KMS-11 (cell line): ENCODE data around the gene TTC39C.

ENCODE experiments used
- H2AFZ ChIP-seq: fragments of 200-600 bp; sonication (generic); 2 replicates; pipeline ENCODE4 v1.6.1; 2016; ENCODE audit warnings: antibody characterized with exemption, mixed run types, low read depth
- H3K27ac ChIP-seq: fragments of 200-600 bp; sonication (generic); 2 replicates; pipeline ENCODE4 v1.6.1; 2016; ENCODE audit warnings: mild to moderate bottlenecking, mixed run types
- H3K27me3 ChIP-seq: fragments of 200-600 bp; sonication (generic); 2 replicates; pipeline ENCODE4 v1.6.1; 2017; ENCODE audit warnings: mild to moderate bottlenecking, low read depth, mixed run types, moderate library complexity; ENCODE audit not compliant: insufficient read depth
- H3K36me3 ChIP-seq: fragments of 200-600 bp; sonication (generic); 2 replicates; pipeline ENCODE4 v1.6.1; 2017; ENCODE audit warnings: mild to moderate bottlenecking, mixed run types; ENCODE audit not compliant: insufficient read depth
- H3K4me1 ChIP-seq: fragments of 200-600 bp; sonication (generic); 2 replicates; pipeline ENCODE4 v1.6.1; 2016; ENCODE audit warnings: mild to moderate bottlenecking, low read depth, mixed run types; ENCODE audit not compliant: poor library complexity, severe bottlenecking
- H3K4me2 ChIP-seq: fragments of 200-600 bp; sonication (generic); 2 replicates; pipeline ENCODE4 v1.7.0; 2016; ENCODE audit warnings: mild to moderate bottlenecking, mixed run types
- H3K4me3 ChIP-seq: fragments of 200-600 bp; sonication (generic); IDR thresholded peaks from 2 replicates; pipeline ENCODE4 v1.6.1; 2017; ENCODE audit warnings: low read depth, low read length, mixed read lengths; ENCODE audit not compliant: insufficient read depth
- H3K79me2 ChIP-seq: fragments of 200-600 bp; sonication (generic); 2 replicates; pipeline ENCODE4 v1.6.1; 2016; ENCODE audit warnings: low read depth, mixed run types; ENCODE audit not compliant: insufficient read depth
- H3K9ac ChIP-seq: fragments of 200-600 bp; sonication (generic); 2 replicates; pipeline ENCODE4 v1.6.1; 2016; ENCODE audit warnings: mild to moderate bottlenecking, mixed run types
- H4K20me1 ChIP-seq: fragments of 200-600 bp; sonication (generic); 2 replicates; pipeline ENCODE4 v1.6.1; 2016; ENCODE audit warnings: mild to moderate bottlenecking, mixed run types; ENCODE audit not compliant: insufficient read depth
- TF ChIP-seq, protein P1 (sequence below): fragments of 200-600 bp; sonication (generic); conservative IDR thresholded peaks from 2 replicates; pipeline ENCODE4 v1.6.1; 2017; ENCODE audit warnings: low read depth, mild to moderate bottlenecking, antibody characterized with exemption, low read length, moderate library complexity, mixed read lengths

Gene TTC39C

DNA sequence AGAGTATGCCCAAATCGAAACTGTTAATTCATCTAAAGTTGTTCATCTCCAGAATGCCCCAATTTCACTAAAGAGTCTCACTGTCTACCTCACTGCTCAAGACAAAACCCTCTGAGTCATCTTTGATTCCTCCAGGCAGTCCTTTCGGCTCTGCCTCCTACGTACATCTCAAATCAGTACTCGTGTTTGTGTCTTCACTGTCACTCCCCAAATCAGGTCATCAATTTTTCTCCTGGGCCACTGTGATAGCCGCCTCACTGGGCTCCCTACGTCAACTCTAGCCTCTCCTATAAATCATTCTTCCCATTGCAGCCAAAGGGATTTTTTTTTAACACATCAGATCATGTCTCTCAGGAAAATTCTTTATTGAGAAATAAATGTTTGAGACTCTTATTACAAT lies 42.1 kb upstream of the TTC39C start:
- no peaks in the 10 kb centered on the region for H4K20me1 ChIP-seq
- H3K4me3 ChIP-seq: no peak overlapping the region
- H3K4me1 ChIP-seq: no peaks in the 10 kb centered on the region
- H3K27ac ChIP-seq: no peak overlapping the region
- H3K27me3 ChIP-seq: no peaks in the 10 kb centered on the region; the same call in 1 of the 2 replicates
- H2AFZ ChIP-seq: no peak overlapping the region
- TF ChIP-seq, protein P1, sequence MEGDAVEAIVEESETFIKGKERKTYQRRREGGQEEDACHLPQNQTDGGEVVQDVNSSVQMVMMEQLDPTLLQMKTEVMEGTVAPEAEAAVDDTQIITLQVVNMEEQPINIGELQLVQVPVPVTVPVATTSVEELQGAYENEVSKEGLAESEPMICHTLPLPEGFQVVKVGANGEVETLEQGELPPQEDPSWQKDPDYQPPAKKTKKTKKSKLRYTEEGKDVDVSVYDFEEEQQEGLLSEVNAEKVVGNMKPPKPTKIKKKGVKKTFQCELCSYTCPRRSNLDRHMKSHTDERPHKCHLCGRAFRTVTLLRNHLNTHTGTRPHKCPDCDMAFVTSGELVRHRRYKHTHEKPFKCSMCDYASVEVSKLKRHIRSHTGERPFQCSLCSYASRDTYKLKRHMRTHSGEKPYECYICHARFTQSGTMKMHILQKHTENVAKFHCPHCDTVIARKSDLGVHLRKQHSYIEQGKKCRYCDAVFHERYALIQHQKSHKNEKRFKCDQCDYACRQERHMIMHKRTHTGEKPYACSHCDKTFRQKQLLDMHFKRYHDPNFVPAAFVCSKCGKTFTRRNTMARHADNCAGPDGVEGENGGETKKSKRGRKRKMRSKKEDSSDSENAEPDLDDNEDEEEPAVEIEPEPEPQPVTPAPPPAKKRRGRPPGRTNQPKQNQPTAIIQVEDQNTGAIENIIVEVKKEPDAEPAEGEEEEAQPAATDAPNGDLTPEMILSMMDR: no peak
- H3K9ac ChIP-seq: no peak overlapping the region
- H3K4me2 ChIP-seq: no peak overlapping the region
- H3K79me2 ChIP-seq: no peaks in the 10 kb centered on the region
- H3K36me3 ChIP-seq: no peaks in the 10 kb centered on the region

DNA sequence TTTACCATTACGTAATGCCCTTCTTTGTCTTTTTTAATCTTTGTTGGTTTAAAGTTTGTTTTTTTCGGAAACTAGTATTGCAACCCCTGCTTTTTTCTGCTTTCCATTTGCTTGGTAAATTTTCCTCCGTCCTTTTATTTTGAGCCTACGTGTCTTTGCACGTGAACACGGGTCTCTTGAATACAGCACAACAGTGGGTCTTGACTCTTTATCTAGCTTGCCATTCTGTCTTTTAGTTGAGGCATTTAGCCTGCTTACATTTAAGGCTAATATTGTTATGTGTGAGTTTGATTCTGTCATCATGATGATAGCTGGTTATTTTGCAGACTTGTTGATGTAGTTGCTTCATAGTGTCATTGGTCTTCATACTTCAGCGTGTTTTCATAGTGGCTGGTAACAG lies 37.5 kb upstream of the TTC39C start:
- no peak overlapping the region for H3K9ac ChIP-seq
- H3K4me2 ChIP-seq: no peak overlapping the region
- no peak overlapping the region for H3K4me3 ChIP-seq

DNA sequence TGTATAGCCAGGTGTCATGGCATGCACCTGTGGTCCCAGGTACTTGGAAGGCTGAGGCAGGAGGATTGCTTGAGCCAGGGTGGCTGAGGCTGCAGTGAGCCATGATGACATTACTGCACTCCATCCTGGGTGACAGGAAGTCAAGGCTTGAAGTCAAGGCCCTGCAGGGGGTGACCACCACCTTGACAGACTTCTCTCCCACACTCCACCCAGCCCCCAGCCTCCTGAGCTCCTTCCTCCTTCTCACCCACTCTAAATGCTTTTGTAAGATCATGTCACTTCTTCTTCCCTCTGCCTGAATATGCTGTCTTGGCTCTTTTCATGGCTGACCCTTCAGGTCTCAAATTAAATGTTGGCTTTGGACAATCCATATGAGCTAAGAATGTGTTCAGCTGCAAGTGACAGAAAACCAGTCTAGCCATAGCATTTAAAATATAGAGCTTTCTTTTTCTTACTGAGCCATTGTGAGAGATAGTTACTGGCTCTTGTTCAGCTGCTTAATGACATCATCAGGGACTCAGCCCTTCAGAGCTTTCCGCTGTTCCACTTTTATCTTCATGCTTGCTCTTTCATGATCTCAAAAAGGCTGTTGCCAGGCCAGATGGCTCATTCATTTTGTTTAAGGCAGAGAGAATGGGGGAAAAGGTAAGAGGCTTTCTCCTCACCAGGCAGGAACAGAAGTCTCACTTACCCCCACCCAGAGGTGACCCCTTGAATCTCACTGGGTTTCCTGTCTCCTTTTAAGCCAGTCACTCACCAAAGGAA lies 36.7 kb upstream of the TTC39C start:
- Histone ChIP-seq H4K20me1 (no peaks in the 10 kb centered on the region), H3K4me3 (no peak overlapping the region), H3K9ac (no peak overlapping the region), H3K4me1 (no peaks in the 10 kb centered on the region), H3K36me3 (no peaks in the 10 kb centered on the region), H3K4me2 (no peak overlapping the region), H3K27ac (no peak overlapping the region), H3K27me3 (no peaks in the 10 kb centered on the region), H3K79me2 (no peaks in the 10 kb centered on the region), H2AFZ (no peak overlapping the region)
- TF ChIP-seq, protein P1: no peak

More for the DNA sequence above, 37.5 kb upstream of the TTC39C start:
- no peaks in the 10 kb centered on the region for H3K27me3 ChIP-seq
- no peaks in the 10 kb centered on the region for H3K79me2 ChIP-seq
- TF ChIP-seq, protein P1: no peak
- H3K36me3 ChIP-seq: no peaks in the 10 kb centered on the region
- no peak overlapping the region for H2AFZ ChIP-seq
- H3K27ac ChIP-seq: no peak overlapping the region
- H3K4me1 ChIP-seq: no peaks in the 10 kb centered on the region
- H4K20me1 ChIP-seq: no peaks in the 10 kb centered on the region

DNA sequence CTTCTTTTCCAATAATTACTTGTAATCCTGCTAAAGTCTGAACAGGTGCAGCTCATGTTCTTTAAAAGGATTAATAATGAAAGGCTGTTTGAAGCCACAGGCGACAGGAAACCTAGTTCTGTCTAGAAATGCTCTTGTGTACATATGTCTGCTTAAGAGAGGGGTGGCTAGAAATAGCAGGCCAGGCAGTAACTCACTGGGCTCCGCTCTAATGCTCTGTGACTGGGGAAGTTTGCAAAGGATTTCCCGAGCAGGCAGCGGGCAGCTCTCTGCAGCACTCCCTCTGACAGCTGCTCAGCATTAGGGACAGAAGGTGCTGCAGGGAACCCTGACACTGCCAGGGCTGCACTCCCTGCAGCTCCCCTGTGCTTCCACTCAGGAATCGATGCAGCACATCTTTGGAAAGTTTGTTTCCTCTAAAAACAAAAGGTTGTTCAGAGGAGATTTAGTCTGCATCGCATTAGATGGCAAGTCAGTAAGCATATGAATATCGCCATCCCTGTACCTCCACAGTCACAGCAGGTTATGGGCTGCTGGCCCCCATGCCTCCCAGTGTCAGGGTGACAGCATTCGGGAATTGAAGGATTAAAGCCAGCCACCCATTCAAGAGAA lies 33.1 kb upstream of the TTC39C start:
- Histone ChIP-seq H2AFZ (no peak overlapping the region), H3K4me2 (no peak overlapping the region), H4K20me1 (no peaks in the 10 kb centered on the region), H3K27ac (no peak overlapping the region), H3K4me1 (no peaks in the 10 kb centered on the region), H3K36me3 (no peaks in the 10 kb centered on the region), H3K9ac (no peak overlapping the region), H3K27me3 (no peaks in the 10 kb centered on the region), H3K79me2 (no peaks in the 10 kb centered on the region), H3K4me3 (no peak overlapping the region)
- TF ChIP-seq, protein P1: no peak
